HCT116 (cell line): ENCODE data around the gene FADS1.

Experiments used
- SP1 ChIP-seq: IDR thresholded peaks from 2 replicates; pipeline ENCODE4 v1.6.1; 2012; ENCODE audit warnings: low read depth
- SRF ChIP-seq: IDR thresholded peaks from 2 replicates; pipeline ENCODE4 v1.6.1; 2012; ENCODE audit warnings: low read depth
- ZNF274 ChIP-seq: fragments of 200-500 bp; sonication (Bioruptor generic); IDR thresholded peaks from 2 replicates; pipeline ENCODE4 v1.6.1; 2014; ENCODE audit warnings: mild to moderate bottlenecking, low read depth, low read length, inconsistent platforms

- TF ChIP-seq SRF (no peak), SP1 (no peak), ZNF274 (no peak)
Observed at GRCh38 chr11:61783717-61784505, 32.9 kb downstream of the FADS1 start.
